H1 (cell line): Measurements from ENCODE around the gene MKRN1. TPM values are rescaled to one million over a fixed set of nuclear protein-coding genes. Genes with fewer than 3 reads are reported as not detected.

Source experiments
- CTCF ChIA-PET: fragments of 300-600 bp; sonication (Branson Sonifier 250); formaldehyde crosslinking; loops from one replicate; lab custom pipeline; 2021; ENCODE audit not compliant: partially characterized antibody; lab: Charles Lee
- POLR2A ChIA-PET: fragments of 300-600 bp; sonication (Branson Sonifier 250); formaldehyde crosslinking; loops from one replicate; lab custom pipeline; 2021; ENCODE audit warnings: inconsistent platforms; ENCODE audit not compliant: partially characterized antibody; lab: Charles Lee
- DNase-seq, 2 experiments: peaks; one replicate each; pipeline versions ENCODE4 v3.0.0 to v3.0.0-alpha.2; 2010 to 2022; ENCODE audit warnings: low spot score in 2 of 2, low read depth in 1 of 2, mixed read lengths in 1 of 2
- FAIRE-seq: peaks from 2 replicates; lab custom pipeline; 2011; peaks lifted over from hg19 to GRCh38; lab: Jason Lieb, UNC
- H2AFZ ChIP-seq: 2 replicates; pipeline ENCODE4 v1.8.1; 2012; ENCODE audit warnings: low read length, inconsistent platforms
- H2AK5ac ChIP-seq: 2 replicates; pipeline ENCODE4 v1.6.1; 2013; ENCODE audit warnings: low read depth, low read length
- H2BK120ac ChIP-seq: replicated peaks from 2 replicates; pipeline ENCODE3; 2013; ENCODE audit warnings: low read depth, low read length, inconsistent platforms
- H2BK12ac ChIP-seq: 2 replicates; pipeline ENCODE4 v1.6.1; 2013; ENCODE audit warnings: low read depth, low read length
- H2BK15ac ChIP-seq: 2 replicates; pipeline ENCODE4 v1.6.1; 2013; ENCODE audit warnings: low read length
- H2BK20ac ChIP-seq: 2 replicates; pipeline ENCODE4 v1.6.1; 2013; ENCODE audit warnings: low read length
- H2BK5ac ChIP-seq: 2 replicates; pipeline ENCODE4 v1.6.1; 2013; ENCODE audit warnings: low read depth, low read length
- H3K14ac ChIP-seq: 2 replicates; pipeline ENCODE4 v1.6.1; 2013; ENCODE audit warnings: inconsistent platforms; ENCODE audit not compliant: insufficient read length
- H3K18ac ChIP-seq: 2 replicates; pipeline ENCODE4 v1.6.1; 2013; ENCODE audit warnings: low read length; ENCODE audit errors: extremely low read depth
- H3K23ac ChIP-seq: 2 replicates; pipeline ENCODE4 v1.6.1; 2013; ENCODE audit warnings: inconsistent platforms; ENCODE audit not compliant: insufficient read length
- H3K23me2 ChIP-seq: 2 replicates; pipeline ENCODE4 v1.6.1; 2013; ENCODE audit warnings: low read depth, low read length
- H3K27ac ChIP-seq: 2 replicates; pipeline ENCODE4 v1.6.1; 2011; ENCODE audit warnings: low read depth, low read length, inconsistent platforms
- H3K27me3 ChIP-seq, 4 experiments: replicated peaks in 1 of 4; 1 replicate in 1 of 4; 2 replicates in 3 of 4; pipeline versions ENCODE4 v1.6.1 to v1.8.1; 2011 to 2013; ENCODE audit warnings: low read length in 3 of 4, mild to moderate bottlenecking in 3 of 4, inconsistent platforms in 2 of 4, mixed read lengths in 2 of 4, moderate library complexity in 1 of 4; ENCODE audit not compliant: control insufficient read depth in 3 of 4, insufficient read depth in 3 of 4; ENCODE audit errors: extremely low read depth in 1 of 4
- H3K36me3 ChIP-seq, 4 experiments: 2 replicates each; pipeline versions ENCODE4 v1.6.1 to v1.8.1; 2011 to 2013; ENCODE audit warnings: mild to moderate bottlenecking in 4 of 4, low read length in 3 of 4, moderate library complexity in 2 of 4, control low read depth in 1 of 4, inconsistent platforms in 1 of 4; ENCODE audit not compliant: insufficient read depth in 4 of 4, control insufficient read depth in 2 of 4
- H3K4ac ChIP-seq: replicated peaks from 2 replicates; pipeline ENCODE3; 2013; ENCODE audit warnings: low read length, low read depth, mixed read lengths, inconsistent platforms; ENCODE audit not compliant: insufficient read length
- H3K4me1 ChIP-seq, 4 experiments: replicated peaks in 1 of 4; 1 replicate in 1 of 4; 2 replicates in 3 of 4; pipeline versions ENCODE4 v1.6.1 to v1.8.1; 2011 to 2013; ENCODE audit warnings: low read length in 3 of 4, inconsistent platforms in 2 of 4, mixed read lengths in 1 of 4; ENCODE audit not compliant: insufficient read depth in 4 of 4, control insufficient read depth in 3 of 4
- H3K4me2 ChIP-seq, 2 experiments: 2 replicates each; pipeline versions ENCODE4 v1.6.1 to v1.8.1; 2011 to 2013; ENCODE audit warnings: low read depth in 2 of 2, low read length in 2 of 2, control low read depth in 1 of 2, inconsistent platforms in 1 of 2, mild to moderate bottlenecking in 1 of 2; ENCODE audit not compliant: insufficient read depth in 1 of 2
- H3K4me3 ChIP-seq, 4 experiments: fragments of 200-600, 300-600 bp in 1 of 4; sonication (generic), shearing (Covaris generic), sonication (Bioruptor Twin) in 1 of 4; 2 replicates each; pipeline versions ENCODE4 v1.5.1 to v1.8.1; 2011 to 2016; ENCODE audit warnings: low read length in 4 of 4, low read depth in 3 of 4, control low read depth in 2 of 4, inconsistent platforms in 2 of 4, mild to moderate bottlenecking in 2 of 4, mixed read lengths in 1 of 4, moderate library complexity in 1 of 4; ENCODE audit not compliant: insufficient read depth in 2 of 4; ENCODE audit errors: extremely low read depth in 1 of 4
- H3K56ac ChIP-seq: replicated peaks from 2 replicates; pipeline ENCODE3; 2013; ENCODE audit warnings: low read depth, mild to moderate bottlenecking, mixed read lengths, low read length, inconsistent platforms; ENCODE audit not compliant: insufficient read length
- H3K79me1 ChIP-seq: 2 replicates; pipeline ENCODE4 v1.6.1; 2013; ENCODE audit warnings: low read depth, low read length, control low read depth
- H3K79me2 ChIP-seq, 2 experiments: 2 replicates each; pipeline versions ENCODE4 v1.6.1 to v1.8.1; 2012 to 2013; ENCODE audit warnings: low read length in 2 of 2, mild to moderate bottlenecking in 2 of 2, inconsistent platforms in 1 of 2; ENCODE audit not compliant: insufficient read depth in 2 of 2, control insufficient read depth in 1 of 2
- H3K9ac ChIP-seq, 4 experiments: replicated peaks in 1 of 4; 1 replicate in 1 of 4; 2 replicates in 3 of 4; pipeline versions ENCODE4 v1.6.1 to v1.8.1; 2011 to 2013; ENCODE audit warnings: low read depth in 3 of 4, low read length in 3 of 4, control low read depth in 2 of 4, mild to moderate bottlenecking in 2 of 4, moderate library complexity in 2 of 4, inconsistent platforms in 1 of 4; ENCODE audit errors: extremely low read depth in 1 of 4
- H3K9me3 ChIP-seq, 2 experiments: 2 replicates each; pipeline versions ENCODE4 v1.6.1 to v1.8.1; 2012 to 2013; ENCODE audit warnings: mild to moderate bottlenecking in 2 of 2, moderate library complexity in 2 of 2, control low read depth in 1 of 2, inconsistent platforms in 1 of 2, low read depth in 1 of 2, low read length in 1 of 2, mixed read lengths in 1 of 2; ENCODE audit not compliant: insufficient read depth in 2 of 2
- H4K20me1 ChIP-seq, 2 experiments: replicated peaks in 1 of 2; 2 replicates each; pipeline versions ENCODE3 to v1.8.1; 2011 to 2013; ENCODE audit warnings: inconsistent platforms in 2 of 2, low read length in 2 of 2, mild to moderate bottlenecking in 1 of 2; ENCODE audit not compliant: insufficient read depth in 2 of 2, control insufficient read depth in 1 of 2
- H4K5ac ChIP-seq: 2 replicates; pipeline ENCODE4 v1.6.1; 2013; ENCODE audit warnings: low read length, low read depth, mixed read lengths, inconsistent platforms; ENCODE audit not compliant: insufficient read length
- H4K8ac ChIP-seq: 2 replicates; pipeline ENCODE4 v1.8.0; 2013; ENCODE audit warnings: mild to moderate bottlenecking, moderate library complexity, low read length, inconsistent platforms; ENCODE audit not compliant: insufficient read depth; ENCODE audit errors: extremely low read depth
- H4K91ac ChIP-seq: replicated peaks from 2 replicates; pipeline ENCODE3; 2013; ENCODE audit warnings: low read length, mixed read lengths, inconsistent platforms; ENCODE audit not compliant: insufficient read length
- BCL11A ChIP-seq, 2 experiments: IDR thresholded peaks; one replicate each; pipeline ENCODE4 v1.6.1; 2011; ENCODE audit warnings: low read depth in 2 of 2, low read length in 2 of 2, mild to moderate bottlenecking in 2 of 2
- BRCA1 ChIP-seq: IDR thresholded peaks from 2 replicates; pipeline ENCODE4 v1.6.1; 2012; ENCODE audit warnings: low read depth, low read length, improper control_type of control experiment
- CHD2 ChIP-seq: IDR thresholded peaks from 2 replicates; pipeline ENCODE4 v1.6.1; 2012; ENCODE audit warnings: low read length, improper control_type of control experiment
- EGR1 ChIP-seq: IDR thresholded peaks from 2 replicates; pipeline ENCODE4 v1.6.1; 2011; ENCODE audit warnings: low read depth, low read length, borderline replicate concordance
- GTF2F1 ChIP-seq: IDR thresholded peaks from 2 replicates; pipeline ENCODE4 v1.6.1; 2012; ENCODE audit warnings: low read depth, low read length, improper control_type of control experiment, borderline replicate concordance
- JUN ChIP-seq: IDR thresholded peaks from 2 replicates; pipeline ENCODE4 v1.6.1; 2011; ENCODE audit warnings: low read depth, mild to moderate bottlenecking, improper control_type of control experiment, low read length
- SIRT6 ChIP-seq: IDR thresholded peaks from one replicate; pipeline ENCODE4 v1.7.1; 2012; ENCODE audit warnings: low read length, inconsistent platforms
- SP4 ChIP-seq: IDR thresholded peaks from 2 replicates; pipeline ENCODE4 v1.6.1; 2012; ENCODE audit warnings: low read length, inconsistent platforms
- TBP ChIP-seq: IDR thresholded peaks from 2 replicates; pipeline ENCODE4 v1.6.1; 2011; ENCODE audit warnings: low read depth, low read length, improper control_type of control experiment
- WGBS, 2 experiments: shearing (Covaris generic) in 1 of 2; methylation state at CpG; one replicate each; pipeline versions ENCODE4 v1.1.6 to v1.1.7; 2013 to 2015; ENCODE audit warnings: low lambda C conversion rate in 2 of 2, mixed read lengths in 2 of 2, inconsistent platforms in 1 of 2, low coverage in 1 of 2, missing lambda C conversion rate in 1 of 2; ENCODE audit not compliant: insufficient replicate concordance in 2 of 2, insufficient coverage in 1 of 2, insufficient read length in 1 of 2; ENCODE audit errors: extremely low coverage in 1 of 2, missing lambda C conversion rate in 1 of 2; 5-methylcytosine and 5-hydroxymethylcytosine counted together
- polyA plus RNA-seq, 7 experiments: library from polyadenylated mRNA; depleted of rRNA in 3 of 7; stranded (reverse) in 5 of 7; unstranded in 2 of 7; fragments of >200 nt in 5 of 7; fragments of 200-250 nt in 2 of 7; gene quantifications; 1 replicate in 5 of 7; 2 replicates in 1 of 7; 4 replicates in 1 of 7; pipeline versions ENCODE4 v1.2.1 to v1.2.3, GENCODE V29; 2011 to 2013; ENCODE audit warnings: missing spikeins in 2 of 7, mixed read lengths in 2 of 7
- total RNA-seq: library from RNA; stranded (reverse); fragmentation: NEBNext Ultra II Directional; extraction: Animal tissue kit (Norgen Biotek cat#: 25700); gene quantifications from 2 replicates; pipeline ENCODE4 v1.2.1, GENCODE V29; 2021

Gene MKRN1
- total and polyA plus RNA-seq, 2 of the 8 experiments (the other 6 are each of a cell fraction or from before 2014, with no cell fraction given), result 46.2 to 99.6 TPM

- FAIRE-seq (no peak), DNase-seq (no peak)
- Histone ChIP-seq H3K23me2 (no peaks in the 10 kb centered on the region), H3K79me1 (no peaks in the 10 kb centered on the region), H2BK12ac (no peak overlapping the region), H3K9me3 (no peaks in the 10 kb centered on the region), H4K91ac (no peak overlapping the region), H3K14ac (no peak overlapping the region), H4K5ac (no peak overlapping the region), H2BK5ac (no peak overlapping the region), H2AFZ (no peak overlapping the region), H3K36me3 (no peaks in the 10 kb centered on the region), H2BK120ac (no peak overlapping the region), H3K18ac (no peak overlapping the region), H3K4me2 (no peak overlapping the region), H2BK15ac (no peak overlapping the region), H4K8ac (no peak overlapping the region), H2BK20ac (no peak overlapping the region), H3K56ac (no peak overlapping the region), H2AK5ac (no peak overlapping the region), H4K20me1 (no peaks in the 10 kb centered on the region), H3K4me1 (peaks cover 2 to 12% (median 8%) of the 10 kb centered on the region in 4 experiments; a peak in 5 of 7 replicates), H3K79me2 (no peaks in the 10 kb centered on the region), H3K4ac (no peak overlapping the region), H3K4me3 (no peak overlapping the region), H3K23ac (no peak overlapping the region), H3K27ac (no peak overlapping the region), H3K9ac (no peak overlapping the region), H3K27me3 (no peaks in the 10 kb centered on the region)
- ChIA-PET POLR2A (interaction anchor here (0.9 to 1.0 kb wide), 2 partner anchors 9 to 11 kb away, joined by 4 to 5 read pairs; partner anchors contain the start of gene MKRN1), CTCF (interaction anchor here (0.6 to 2.0 kb wide), 5 partner anchors 11 to 163 kb away, joined by 3 to 8 read pairs (median 4); no protein-coding TSS in a partner anchor)
- 93% methylated on average over 2 of the region's 2 CpGs; no CpG with 5 or more reads in 1 of the 2 experiments for WGBS, 2 experiments
- TF ChIP-seq TBP (no peak), EGR1 (no peak), JUN (no peak), SP4 (no peak), BCL11A (IDR thresholded peaks at IDR 0.05; ENCODE audit: low read depth in 2 of 2, low read length in 2 of 2) (no peak), CHD2 (no peak), BRCA1 (no peak), SIRT6 (no peak), GTF2F1 (no peak)
Measured at GRCh38 chr7:140489026-140489359, 9.7 kb upstream of the MKRN1 start.
